SIG-M5 treated with dmso at 0.1 percent for 504 hours (cell line): ENCODE results near the gene TRIM17.

ENCODE experiments used
- DNase-seq: peaks from one replicate; lab custom pipeline; 2025; ENCODE audit not compliant: unreplicated experiment; lab: John Stamatoyannopoulos, UW

The TRIM17 gene

DNA sequence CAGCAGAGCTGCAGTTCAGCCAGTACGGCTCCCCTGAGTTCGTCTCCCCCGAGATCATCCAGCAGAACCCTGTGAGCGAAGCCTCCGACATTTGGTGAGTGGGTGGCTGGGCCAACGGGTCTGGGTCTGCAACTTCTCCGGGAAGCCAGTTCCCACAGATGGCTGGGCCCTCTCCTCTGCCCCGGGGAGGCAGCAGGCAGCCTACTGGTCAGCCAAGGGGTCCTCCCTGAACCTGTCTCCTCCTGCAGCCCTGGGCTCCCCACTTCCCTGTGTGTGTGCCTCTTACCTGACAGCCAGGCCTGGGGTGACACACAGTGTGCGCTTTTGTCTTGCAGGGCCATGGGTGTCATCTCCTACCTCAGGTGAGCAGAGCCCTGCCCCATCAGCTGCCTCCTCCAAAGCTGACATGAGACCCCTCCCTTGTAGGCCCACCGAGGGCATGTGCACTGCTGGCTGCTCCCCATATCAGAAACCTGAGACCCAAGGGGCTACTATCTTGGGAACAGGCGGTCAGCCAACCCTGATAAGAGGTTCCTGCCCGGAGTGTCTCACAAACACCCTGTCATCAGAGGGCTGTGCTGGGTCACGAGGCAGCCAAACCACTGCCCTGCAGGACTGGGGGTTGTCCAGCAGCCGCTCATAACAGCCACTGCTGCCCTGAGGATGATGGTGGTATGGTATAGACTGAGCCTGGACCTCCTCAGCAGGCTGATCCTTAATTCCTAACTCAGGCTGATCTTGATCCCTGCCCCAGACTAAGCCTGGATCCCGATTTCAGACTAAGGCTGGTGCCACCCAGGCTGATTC, 47.7 kb downstream of the TRIM17 start:
- no peak for DNase-seq

DNA sequence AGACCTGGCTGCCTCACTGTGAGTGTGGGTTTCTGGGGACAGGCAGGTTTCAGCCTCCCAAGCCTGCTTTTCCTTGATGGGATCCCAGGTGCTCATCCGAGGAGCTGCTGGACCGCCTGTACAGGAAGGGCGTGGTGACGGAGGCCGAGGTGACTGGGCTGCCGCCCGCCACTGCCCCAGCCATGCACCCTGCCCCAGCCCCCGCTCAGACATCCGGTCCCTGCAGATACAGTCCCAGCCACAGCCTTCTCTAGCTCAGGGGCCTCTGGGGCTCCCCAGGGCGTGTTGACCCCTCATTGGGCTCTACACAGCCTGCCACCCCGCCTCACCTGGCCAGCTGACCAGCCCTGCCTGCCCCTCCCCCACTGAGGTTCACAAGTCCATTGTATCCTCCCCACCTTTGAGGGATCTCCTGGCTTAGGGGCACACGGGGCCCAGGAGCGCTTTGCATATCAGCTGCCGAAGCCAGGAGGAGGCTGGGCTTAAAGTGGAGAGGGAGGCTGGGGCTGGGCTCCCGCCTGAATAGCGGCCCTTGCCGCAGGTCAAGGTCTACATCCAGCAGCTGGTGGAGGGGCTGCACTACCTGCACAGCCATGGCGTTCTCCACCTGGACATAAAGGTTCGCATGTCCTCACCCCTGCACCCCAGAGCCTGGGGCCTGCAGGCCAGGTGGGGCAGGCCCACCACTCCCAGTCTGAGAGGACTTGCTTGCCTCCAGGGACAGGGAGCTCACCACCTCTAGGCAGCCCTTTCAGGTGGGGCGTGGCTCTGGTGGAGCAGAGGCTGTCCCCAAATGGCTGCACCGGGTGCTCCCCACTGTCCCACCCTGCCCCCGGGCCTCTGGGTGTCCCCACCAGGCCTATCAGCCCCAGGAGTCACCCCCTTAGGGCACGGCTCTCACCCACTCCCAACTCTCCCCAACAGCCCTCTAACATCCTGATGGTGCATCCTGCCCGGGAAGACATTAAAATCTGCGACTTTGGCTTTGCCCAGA, 48.6 kb downstream of the TRIM17 start:
- no peak for DNase-seq

DNA sequence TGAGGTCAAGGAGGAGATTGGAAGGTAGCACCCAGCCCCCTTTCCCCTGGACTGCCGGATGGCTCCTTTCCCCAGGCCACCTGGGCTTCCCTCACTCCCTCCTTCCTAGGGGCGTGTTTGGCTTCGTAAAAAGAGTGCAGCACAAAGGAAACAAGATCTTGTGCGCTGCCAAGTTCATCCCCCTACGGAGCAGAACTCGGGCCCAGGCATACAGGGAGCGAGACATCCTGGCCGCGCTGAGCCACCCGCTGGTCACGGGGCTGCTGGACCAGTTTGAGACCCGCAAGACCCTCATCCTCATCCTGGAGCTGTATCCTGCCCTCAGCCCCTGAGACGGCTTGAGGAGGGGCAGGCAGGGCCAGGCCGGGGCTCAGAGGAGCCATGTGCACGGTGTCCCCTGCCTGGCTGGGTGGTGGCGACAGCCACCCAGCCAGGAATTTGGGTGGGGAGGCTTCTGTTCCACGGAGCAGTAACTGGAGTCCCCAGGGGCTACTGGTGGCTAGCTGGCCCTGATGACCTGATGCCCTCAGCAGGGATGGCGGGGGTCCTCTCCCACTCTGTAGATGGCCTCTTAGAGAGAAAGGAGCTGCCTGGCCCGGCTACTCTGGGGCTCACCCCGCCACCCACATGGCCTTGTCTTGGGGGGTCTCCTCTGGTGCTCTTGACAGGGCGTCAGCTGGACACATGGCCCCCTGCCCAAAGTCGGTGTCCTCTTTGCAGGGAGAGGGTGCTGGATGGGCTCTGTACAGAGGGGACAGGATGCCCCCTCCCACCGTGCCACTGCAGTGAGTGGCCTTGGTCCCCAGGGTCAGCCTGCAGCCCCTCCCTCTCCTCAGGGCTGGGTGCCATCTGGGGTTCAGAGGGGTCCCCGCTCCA, 49.6 kb downstream of the TRIM17 start:
- DNase-seq, result no peak

DNA sequence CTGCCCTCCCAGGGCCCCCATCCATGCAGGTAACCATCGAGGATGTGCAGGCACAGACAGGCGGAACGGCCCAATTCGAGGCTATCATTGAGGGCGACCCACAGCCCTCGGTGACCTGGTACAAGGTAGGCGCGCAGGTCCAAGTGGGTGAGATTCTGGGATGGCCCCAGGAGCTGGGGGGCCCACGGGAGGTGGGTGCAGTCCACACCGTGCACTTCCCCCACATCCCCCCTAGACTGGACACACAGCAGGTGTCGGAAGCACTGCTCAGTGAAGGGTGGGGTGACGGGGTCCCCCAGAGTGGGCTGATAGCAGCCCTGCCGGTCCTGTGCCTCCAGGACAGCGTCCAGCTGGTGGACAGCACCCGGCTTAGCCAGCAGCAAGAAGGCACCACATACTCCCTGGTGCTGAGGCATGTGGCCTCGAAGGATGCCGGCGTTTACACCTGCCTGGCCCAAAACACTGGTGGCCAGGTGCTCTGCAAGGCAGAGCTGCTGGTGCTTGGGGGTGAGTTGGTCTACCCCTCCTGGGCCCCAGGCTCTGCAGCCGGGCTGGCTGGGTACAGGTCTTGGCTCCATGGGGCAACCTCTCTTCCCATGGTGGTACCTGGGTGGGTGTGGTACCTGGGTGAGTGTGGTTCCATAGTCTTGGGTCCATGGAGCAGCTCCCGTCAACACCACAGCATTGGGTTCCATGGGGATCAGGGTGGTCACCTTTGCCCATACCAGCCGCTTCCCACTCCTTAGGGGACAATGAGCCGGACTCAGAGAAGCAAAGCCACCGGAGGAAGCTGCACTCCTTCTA, 50.4 kb downstream of the TRIM17 start:
- no peak for DNase-seq

GRCh38 chr1:228365271-228366061, 51.2 kb downstream of the TRIM17 start:
- no peak for DNase-seq

DNA sequence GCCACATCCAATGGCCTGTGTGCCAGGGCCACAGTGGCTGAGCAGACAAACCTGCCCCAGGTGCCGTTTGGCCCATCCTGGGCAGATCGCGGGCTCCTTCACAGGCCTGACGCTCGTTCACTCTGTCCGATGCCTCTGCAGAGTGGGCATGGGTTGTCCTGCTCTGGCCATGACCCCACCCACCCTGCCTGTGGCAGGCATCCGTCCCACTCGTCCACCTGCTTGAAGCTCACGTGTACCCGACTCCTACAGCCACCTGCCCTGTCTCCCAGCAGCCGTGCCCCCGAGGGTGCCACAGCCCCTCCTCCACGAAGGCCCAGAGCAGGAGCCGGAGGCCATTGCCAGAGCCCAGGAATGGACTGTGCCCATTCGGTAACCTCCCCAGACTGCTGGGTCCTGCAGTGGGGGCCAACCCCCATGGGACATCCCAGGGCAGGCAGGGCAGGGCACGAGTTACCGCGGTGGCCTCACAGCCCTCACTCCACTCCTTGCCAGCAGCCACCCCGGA, 51.9 kb downstream of the TRIM17 start:
- DNase-seq, result no peak

DNA sequence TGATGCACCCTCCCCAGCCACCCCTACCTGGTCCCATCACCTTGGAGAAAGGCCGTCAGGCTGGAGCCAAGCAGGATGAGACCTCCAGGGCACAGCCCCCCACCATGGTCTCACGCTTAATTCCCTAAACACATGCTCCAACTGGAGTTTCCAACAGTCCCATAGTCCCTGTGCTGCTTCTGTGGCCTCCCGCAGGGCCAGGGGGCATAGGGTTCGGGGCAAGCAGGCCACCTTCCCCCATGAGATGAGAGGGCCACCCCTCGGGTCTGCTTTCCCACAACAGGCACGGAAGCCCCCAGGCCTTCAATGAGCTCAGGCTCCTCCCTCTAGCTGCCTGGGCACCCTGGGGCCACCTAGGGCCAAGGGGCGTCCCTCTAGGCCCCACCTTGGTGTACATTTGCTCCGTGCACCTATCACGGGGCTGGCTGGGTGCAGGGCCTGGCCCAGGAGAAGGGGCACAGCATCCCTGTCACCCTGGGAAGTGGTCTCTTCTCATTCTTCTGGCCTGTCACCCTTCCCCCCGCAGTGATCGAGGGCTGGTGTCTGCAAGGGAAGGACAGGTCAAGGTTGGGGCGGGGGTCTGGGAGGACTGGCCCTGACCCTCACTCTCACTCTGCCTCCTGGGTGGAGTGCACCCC, 52.5 kb downstream of the TRIM17 start:
- no peak for DNase-seq

DNA sequence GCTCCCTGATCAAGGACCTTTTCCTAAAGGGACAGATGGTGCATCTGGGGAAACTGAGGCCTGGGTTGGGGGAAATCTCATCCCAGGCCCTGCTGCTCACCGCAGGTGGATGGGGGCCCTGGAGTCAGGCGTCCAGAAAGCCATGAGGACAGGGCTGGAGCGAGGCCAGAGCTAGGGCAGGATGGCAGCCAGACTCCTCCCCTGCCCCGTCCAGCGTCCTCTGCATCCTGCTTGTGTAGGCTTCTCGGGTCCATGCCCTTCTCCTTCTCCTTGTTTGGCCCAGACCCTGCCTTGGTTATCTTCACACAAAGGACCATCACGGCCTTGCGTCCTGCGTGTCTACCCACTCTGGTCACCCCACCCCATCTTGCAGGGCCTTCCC, 53.0 kb downstream of the TRIM17 start:
- no peak for DNase-seq

GRCh38 chr1:228362884-228363450, 53.7 kb downstream of the TRIM17 start:
- DNase-seq, result no peak

DNA sequence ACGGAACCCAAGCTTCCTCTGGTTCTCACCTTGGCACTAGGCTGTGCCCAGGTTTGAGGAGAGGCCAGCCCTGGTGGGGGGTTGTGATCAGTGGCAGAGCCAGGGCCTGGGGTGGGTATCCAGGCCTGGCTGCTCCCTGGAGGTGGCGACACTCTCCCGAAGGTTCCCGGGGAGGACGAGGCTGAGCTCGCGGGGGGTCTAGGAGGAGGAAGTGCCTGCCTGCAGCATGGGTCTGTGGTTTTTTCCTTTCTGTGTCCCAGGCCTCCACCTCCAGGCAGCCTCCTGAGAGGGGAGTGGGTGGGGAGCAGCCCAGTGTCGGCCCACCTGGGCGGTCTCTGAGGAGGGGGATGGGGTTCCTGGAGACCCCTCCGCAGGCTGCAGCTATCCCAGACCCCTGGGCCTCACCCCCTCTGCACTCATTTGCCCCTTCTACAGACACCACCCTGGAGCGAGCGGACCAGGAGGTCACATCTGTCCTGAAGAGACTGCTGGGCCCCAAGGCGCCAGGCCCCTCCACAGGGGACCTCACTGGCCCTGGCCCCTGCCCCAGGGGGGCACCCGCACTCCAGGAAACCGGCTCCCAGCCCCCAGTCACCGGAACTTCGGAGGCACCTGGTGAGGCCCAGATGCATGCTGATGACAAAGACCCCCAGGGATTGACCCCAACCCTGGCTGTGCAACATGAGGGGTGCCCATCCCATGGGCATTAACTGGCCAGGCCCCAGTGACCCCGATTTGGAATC, 54.3 kb downstream of the TRIM17 start:
- no peak for DNase-seq

GRCh38 chr1:228361314-228362140, 55.1 kb downstream of the TRIM17 start:
- DNase-seq, result no peak

GRCh38 chr1:228360533-228361313, 55.9 kb downstream of the TRIM17 start:
- DNase-seq, result no peak

- no peak for DNase-seq
Measured at GRCh38 chr1:228359613-228360532, 56.8 kb downstream of the TRIM17 start.

DNA sequence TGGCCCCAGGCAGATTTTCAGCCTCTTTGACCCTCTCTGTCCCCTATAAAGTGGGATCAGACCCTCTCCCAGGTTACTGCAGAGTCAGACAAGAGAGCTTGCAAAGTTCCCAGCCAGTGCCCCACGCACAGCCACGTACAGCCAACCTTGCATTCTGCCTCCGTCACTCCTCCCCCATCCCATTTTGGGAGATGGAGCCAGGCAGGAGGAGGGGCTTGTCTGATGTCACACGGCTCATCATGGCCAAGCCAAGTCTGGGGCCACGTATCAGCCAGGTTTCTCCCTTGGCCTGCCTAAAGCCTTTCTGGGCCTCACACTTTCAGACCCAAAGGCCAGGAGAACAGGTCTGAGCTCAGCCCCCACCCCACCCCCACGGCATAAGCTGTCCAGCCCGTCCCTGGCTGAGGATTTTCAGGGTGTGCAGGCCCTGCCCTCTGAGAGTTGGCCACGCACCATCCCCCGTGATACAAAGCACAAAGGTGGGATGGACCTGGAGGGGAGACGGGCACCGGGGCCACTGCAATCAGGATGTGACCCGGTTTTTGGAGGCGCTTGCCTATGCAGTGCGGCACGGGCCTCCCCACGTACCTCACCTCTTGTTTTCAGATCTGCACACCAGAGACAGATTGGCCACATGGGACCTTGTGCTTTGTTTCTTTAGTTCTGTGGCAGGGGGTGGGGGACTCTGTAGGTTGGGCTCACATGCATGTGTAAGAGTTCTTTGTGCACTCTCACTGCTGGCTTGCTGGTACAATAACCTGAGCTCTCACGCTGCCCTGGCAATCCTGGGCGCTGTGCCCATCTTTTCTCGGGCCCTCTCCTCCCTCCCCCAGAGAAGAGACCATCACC, 57.7 kb downstream of the TRIM17 start:
- DNase-seq, result no peak
